Astrocyte of the spinal cord (primary cell): ENCODE measurements around the gene CD82.

Experiments used
- DNase-seq: peaks from one replicate; pipeline ENCODE4 v3.0.0; 2011; ENCODE audit warnings: low read depth, low spot score
- H3K4me3 ChIP-seq: 2 replicates; pipeline ENCODE4 v1.5.1; 2011; ENCODE audit warnings: low read depth, mild to moderate bottlenecking, low read length, moderate library complexity
- CTCF ChIP-seq: IDR thresholded peaks from 2 replicates; pipeline ENCODE4 v1.5.1; 2012; ENCODE audit warnings: low read depth, mild to moderate bottlenecking, low read length, inconsistent platforms
- in situ Hi-C: cut with HindIII; loops from 2 replicates; pipeline ENCODE4 v1.10.0; 2017; ENCODE audit warnings: low sequenced_read_pairs

The CD82 gene

GRCh38 chr11:44614281-44614775 is 48.9 kb downstream of the CD82 start:
- TF ChIP-seq CTCF, result no peak
- in situ Hi-C loops, result no loop called here
- no peak overlapping the region for H3K4me3 ChIP-seq
- DNase-seq, result no peak

GRCh38 chr11:44615041-44615755 is 49.7 kb downstream of the CD82 start:
- no peak for DNase-seq
- in situ Hi-C loops, result no loop called here
- no peak for TF ChIP-seq CTCF
- no peak overlapping the region for H3K4me3 ChIP-seq

GRCh38 chr11:44615913-44616791 is 50.7 kb downstream of the CD82 start:
- in situ Hi-C loops, result no loop called here
- TF ChIP-seq CTCF, result no peak
- no peak overlapping the region for H3K4me3 ChIP-seq
- no peak for DNase-seq

GRCh38 chr11:44617671-44618461 is 52.4 kb downstream of the CD82 start:
- no peak for TF ChIP-seq CTCF
- DNase-seq, result no peak
- no peak overlapping the region for H3K4me3 ChIP-seq
- in situ Hi-C loops, result no loop called here

GRCh38 chr11:44618561-44619425 is 53.3 kb downstream of the CD82 start:
- no peak overlapping the region for H3K4me3 ChIP-seq
- no peak for TF ChIP-seq CTCF
- in situ Hi-C loops, result no loop called here
- no peak for DNase-seq
